WTC11 (cell line): Measurements from ENCODE around the gene LRRC40.

Source experiments
- ATF1 ChIP-seq: sonication (generic); formaldehyde crosslinking; IDR thresholded peaks from 2 replicates; pipeline ENCODE4 v1.8.1; 2023; ENCODE audit warnings: mild to moderate bottlenecking, moderate library complexity, missing genetic modification reagents
- CBFB ChIP-seq: sonication (generic); formaldehyde crosslinking; IDR thresholded peaks from 2 replicates; pipeline ENCODE4 v1.8.1; 2022; ENCODE audit warnings: mild to moderate bottlenecking, low read depth, missing genetic modification reagents
- KAT7 ChIP-seq: sonication (generic); formaldehyde crosslinking; IDR thresholded peaks from 2 replicates; pipeline ENCODE4 v1.8.1; 2023; ENCODE audit warnings: missing genetic modification reagents, mild to moderate bottlenecking, borderline replicate concordance
- TCF7 ChIP-seq: sonication (generic); formaldehyde crosslinking; IDR thresholded peaks from 2 replicates; pipeline ENCODE4 v1.8.0; 2022; ENCODE audit warnings: mild to moderate bottlenecking, low read depth, missing genetic modification reagents, moderate library complexity
- TP53 ChIP-seq: sonication (generic); formaldehyde crosslinking; IDR thresholded peaks from 2 replicates; pipeline ENCODE4 v1.8.1; 2023; ENCODE audit warnings: mild to moderate bottlenecking, missing genetic modification reagents
- ZBTB21 ChIP-seq: sonication (generic); formaldehyde crosslinking; IDR thresholded peaks from 2 replicates; pipeline ENCODE4 v1.8.1; 2023; ENCODE audit warnings: mild to moderate bottlenecking, missing genetic modification reagents, borderline replicate concordance
- ZNF416 ChIP-seq: fragments of 250-450 bp; sonication (Bioruptor Pico); IDR thresholded peaks from 2 replicates; pipeline ENCODE4 v1.9.0; 2021; ENCODE audit warnings: mild to moderate bottlenecking, inconsistent platforms
- TF ChIP-seq, protein P1 (sequence below): fragments of 200-600 bp; IDR thresholded peaks from 2 replicates; pipeline ENCODE4 v1.8.0; 2022; ENCODE audit warnings: antibody characterized with exemption
- TF ChIP-seq, protein P2 (sequence below): sonication (generic); formaldehyde crosslinking; IDR thresholded peaks from 2 replicates; pipeline ENCODE4 v1.8.0; 2022; ENCODE audit warnings: mild to moderate bottlenecking, missing genetic modification reagents
- TF ChIP-seq, protein P3 (sequence below): sonication (generic); formaldehyde crosslinking; IDR thresholded peaks from 2 replicates; pipeline ENCODE4 v1.8.1; 2023; ENCODE audit warnings: mild to moderate bottlenecking, moderate library complexity, missing genetic modification reagents
- TF ChIP-seq, protein P4 (sequence below): sonication (generic); formaldehyde crosslinking; IDR thresholded peaks from 2 replicates; pipeline ENCODE4 v1.8.1; 2023; ENCODE audit warnings: mild to moderate bottlenecking, missing genetic modification reagents, moderate library complexity
- TF ChIP-seq, protein P5 (sequence below): sonication (generic); formaldehyde crosslinking; IDR thresholded peaks from 2 replicates; pipeline ENCODE4 v1.8.1; 2023; ENCODE audit warnings: mild to moderate bottlenecking, missing genetic modification reagents, borderline replicate concordance

DNA sequence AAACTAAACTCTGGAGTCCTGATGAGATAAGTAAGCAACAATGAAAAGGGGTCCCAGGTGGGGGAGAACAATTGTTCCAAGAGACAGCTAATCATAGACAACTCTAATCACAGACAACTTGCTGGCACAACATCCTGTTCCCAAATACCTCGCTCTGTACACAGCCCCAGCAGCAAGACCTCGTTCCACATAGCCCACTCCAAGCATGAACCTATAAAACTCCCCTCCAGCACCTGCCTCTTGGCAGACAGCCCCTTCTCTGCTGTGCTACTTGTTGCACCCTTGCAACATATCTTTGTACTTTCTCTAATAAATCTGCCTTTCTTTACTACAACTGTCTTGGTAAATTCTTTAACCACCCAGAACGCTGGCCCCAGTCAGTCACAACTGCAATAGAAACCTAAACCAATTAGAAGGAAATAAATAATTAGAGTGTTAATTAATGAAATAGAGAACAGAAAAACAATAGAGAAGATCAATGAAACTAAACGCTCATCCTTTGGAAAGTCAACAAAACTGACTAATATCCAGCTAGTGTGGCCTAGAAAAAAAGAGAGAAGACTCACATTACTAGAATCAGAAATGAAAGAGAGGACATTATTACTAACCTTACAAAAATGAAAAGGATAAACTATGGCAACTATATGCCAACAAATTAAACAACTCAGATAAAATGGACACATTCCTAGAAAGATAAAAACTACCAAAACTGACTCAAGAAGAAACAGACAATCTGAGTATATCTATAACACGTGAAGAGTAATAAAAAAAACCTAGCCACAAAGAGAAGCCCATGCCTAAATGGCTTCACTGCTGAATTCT, 36.1 kb downstream of the LRRC40 start:
- TF ChIP-seq, protein P1, sequence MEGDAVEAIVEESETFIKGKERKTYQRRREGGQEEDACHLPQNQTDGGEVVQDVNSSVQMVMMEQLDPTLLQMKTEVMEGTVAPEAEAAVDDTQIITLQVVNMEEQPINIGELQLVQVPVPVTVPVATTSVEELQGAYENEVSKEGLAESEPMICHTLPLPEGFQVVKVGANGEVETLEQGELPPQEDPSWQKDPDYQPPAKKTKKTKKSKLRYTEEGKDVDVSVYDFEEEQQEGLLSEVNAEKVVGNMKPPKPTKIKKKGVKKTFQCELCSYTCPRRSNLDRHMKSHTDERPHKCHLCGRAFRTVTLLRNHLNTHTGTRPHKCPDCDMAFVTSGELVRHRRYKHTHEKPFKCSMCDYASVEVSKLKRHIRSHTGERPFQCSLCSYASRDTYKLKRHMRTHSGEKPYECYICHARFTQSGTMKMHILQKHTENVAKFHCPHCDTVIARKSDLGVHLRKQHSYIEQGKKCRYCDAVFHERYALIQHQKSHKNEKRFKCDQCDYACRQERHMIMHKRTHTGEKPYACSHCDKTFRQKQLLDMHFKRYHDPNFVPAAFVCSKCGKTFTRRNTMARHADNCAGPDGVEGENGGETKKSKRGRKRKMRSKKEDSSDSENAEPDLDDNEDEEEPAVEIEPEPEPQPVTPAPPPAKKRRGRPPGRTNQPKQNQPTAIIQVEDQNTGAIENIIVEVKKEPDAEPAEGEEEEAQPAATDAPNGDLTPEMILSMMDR: no peak
- no peak for TF ChIP-seq CBFB (CRISPR knock-in tag)
- TF ChIP-seq KAT7 (CRISPR knock-in tag): no peak
- TF ChIP-seq TP53 (CRISPR knock-in tag): no peak
- no peak for TF ChIP-seq ATF1
- TF ChIP-seq, protein P2, sequence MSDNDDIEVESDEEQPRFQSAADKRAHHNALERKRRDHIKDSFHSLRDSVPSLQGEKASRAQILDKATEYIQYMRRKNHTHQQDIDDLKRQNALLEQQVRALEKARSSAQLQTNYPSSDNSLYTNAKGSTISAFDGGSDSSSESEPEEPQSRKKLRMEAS: no peak
- TF ChIP-seq, protein P3, sequence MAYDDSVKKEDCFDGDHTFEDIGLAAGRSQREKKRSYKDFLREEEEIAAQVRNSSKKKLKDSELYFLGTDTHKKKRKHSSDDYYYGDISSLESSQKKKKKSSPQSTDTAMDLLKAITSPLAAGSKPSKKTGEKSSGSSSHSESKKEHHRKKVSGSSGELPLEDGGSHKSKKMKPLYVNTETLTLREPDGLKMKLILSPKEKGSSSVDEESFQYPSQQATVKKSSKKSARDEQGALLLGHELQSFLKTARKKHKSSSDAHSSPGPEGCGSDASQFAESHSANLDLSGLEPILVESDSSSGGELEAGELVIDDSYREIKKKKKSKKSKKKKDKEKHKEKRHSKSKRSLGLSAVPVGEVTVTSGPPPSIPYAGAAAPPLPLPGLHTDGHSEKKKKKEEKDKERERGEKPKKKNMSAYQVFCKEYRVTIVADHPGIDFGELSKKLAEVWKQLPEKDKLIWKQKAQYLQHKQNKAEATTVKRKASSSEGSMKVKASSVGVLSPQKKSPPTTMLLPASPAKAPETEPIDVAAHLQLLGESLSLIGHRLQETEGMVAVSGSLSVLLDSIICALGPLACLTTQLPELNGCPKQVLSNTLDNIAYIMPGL (CRISPR knock-in tag): no peak
- no peak for TF ChIP-seq ZNF416 (CRISPR knock-in tag)
- no peak for TF ChIP-seq TCF7 (CRISPR knock-in tag)
- TF ChIP-seq, protein P4, sequence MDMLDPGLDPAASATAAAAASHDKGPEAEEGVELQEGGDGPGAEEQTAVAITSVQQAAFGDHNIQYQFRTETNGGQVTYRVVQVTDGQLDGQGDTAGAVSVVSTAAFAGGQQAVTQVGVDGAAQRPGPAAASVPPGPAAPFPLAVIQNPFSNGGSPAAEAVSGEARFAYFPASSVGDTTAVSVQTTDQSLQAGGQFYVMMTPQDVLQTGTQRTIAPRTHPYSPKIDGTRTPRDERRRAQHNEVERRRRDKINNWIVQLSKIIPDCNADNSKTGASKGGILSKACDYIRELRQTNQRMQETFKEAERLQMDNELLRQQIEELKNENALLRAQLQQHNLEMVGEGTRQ (CRISPR knock-in tag): no peak
- no peak for TF ChIP-seq ZBTB21 (CRISPR knock-in tag)
- TF ChIP-seq, protein P5, sequence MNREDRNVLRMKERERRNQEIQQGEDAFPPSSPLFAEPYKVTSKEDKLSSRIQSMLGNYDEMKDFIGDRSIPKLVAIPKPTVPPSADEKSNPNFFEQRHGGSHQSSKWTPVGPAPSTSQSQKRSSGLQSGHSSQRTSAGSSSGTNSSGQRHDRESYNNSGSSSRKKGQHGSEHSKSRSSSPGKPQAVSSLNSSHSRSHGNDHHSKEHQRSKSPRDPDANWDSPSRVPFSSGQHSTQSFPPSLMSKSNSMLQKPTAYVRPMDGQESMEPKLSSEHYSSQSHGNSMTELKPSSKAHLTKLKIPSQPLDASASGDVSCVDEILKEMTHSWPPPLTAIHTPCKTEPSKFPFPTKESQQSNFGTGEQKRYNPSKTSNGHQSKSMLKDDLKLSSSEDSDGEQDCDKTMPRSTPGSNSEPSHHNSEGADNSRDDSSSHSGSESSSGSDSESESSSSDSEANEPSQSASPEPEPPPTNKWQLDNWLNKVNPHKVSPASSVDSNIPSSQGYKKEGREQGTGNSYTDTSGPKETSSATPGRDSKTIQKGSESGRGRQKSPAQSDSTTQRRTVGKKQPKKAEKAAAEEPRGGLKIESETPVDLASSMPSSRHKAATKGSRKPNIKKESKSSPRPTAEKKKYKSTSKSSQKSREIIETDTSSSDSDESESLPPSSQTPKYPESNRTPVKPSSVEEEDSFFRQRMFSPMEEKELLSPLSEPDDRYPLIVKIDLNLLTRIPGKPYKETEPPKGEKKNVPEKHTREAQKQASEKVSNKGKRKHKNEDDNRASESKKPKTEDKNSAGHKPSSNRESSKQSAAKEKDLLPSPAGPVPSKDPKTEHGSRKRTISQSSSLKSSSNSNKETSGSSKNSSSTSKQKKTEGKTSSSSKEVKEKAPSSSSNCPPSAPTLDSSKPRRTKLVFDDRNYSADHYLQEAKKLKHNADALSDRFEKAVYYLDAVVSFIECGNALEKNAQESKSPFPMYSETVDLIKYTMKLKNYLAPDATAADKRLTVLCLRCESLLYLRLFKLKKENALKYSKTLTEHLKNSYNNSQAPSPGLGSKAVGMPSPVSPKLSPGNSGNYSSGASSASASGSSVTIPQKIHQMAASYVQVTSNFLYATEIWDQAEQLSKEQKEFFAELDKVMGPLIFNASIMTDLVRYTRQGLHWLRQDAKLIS (CRISPR knock-in tag): no peak
